Measurements from ENCODE around the gene TTC8. TPM values are rescaled to one million over a fixed set of nuclear protein-coding genes. Genes with fewer than 3 reads are reported as not detected.

The TTC8 gene
- 12.0 and 23.1 TPM in 2 replicates for total RNA-seq

DNA sequence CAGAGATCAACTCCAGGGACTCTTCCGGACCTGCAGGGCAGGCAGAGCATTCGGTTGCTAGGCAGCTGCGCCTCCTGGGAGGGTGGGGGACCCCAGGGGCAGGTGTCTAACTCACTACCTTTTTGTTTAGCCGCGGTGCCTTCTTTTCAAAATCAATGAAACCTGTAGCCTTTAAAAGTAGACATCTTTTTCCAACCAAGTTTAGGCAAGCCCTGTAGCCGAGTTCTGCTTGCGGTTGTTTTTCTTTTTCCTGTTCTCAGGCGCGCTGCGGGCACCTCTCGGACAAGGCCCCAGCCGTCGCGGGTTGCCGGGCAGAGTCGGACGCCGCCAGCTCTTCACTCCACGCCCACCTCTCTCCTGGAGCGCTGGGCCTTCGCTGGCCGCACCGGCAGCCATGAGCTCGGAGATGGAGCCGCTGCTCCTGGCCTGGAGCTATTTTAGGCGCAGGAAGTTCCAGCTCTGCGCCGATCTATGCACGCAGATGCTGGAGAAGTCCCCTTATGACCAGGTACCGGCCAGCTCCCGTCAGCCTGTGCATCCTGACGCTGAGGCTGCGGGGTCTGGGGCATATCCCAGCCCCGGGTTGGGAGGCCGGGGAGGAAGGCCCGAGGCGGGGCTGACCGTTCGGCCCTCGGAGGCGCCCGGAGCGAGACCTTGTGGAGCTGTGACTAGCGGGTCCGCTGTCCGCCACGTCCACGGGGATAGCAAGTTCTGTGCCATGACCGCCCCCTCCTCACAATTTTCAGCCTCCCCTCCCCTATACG lies at the start of gene TTC8:
Gene TTC8 (plus strand): TSS at position 338 of the 764 bp plus-strand sequence. CDS start 57 bp downstream, at position 395.

DNA sequence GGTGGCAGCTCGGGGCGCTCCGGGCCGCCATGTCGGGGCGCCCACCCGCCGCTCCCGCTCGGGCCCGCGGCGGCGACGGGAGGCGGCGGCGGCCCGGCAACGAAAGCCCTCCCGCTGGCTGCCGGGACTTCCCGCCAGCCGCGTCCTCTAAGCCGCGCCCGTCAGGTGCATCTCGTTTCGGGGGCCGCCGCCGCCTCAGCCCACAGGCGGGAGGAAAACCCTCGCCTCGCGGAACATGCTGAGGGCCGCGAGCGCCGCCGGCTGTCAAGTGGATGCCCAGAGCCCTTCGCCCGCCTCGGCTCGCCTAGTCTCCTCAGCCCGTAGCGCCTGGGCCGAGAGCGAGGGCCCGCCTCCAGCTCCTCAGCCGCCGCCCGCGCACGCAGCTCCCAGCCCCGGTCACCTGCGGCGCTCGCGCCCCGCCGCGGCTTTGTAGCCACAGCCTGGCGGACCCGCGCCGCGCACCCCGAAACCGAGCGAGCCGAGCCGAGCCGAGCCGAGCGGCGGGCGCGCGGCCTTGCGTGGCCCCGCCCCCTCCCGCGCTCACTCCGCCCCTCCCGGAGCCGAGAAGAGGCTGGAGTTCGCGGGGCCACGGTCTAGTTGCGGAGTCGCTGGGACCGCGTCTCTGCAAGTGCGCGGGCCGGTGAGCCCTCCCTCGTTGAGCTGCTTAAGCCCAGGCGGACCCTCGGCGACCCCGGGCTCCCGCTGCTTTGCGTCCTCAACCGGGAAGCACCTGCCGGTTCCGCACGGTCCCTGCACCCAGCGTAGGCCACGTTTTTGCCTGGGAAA lies 31.8 kb upstream of the TTC8 start, which contains the start of gene EML5:
Gene EML5 (minus strand): TSS at position 481 of the 786 bp plus-strand sequence. CDS start 450 bp downstream, at position 31.

Other genes with a start within 250 kb of the TTC8 start
- gene EML5, start 31.7 kb upstream of the TTC8 start, total RNA-seq = 0.16 and 0.25 TPM in 2 replicates

Measured in mesangial cell (primary cell).